Ishikawa (cell line): ENCODE data around the gene DOCK2.

Source experiments
- CEBPB ChIP-seq: IDR thresholded peaks from 2 replicates; pipeline ENCODE4 v1.6.1; 2012
- CREB1 ChIP-seq: IDR thresholded peaks from 2 replicates; pipeline ENCODE4 v1.6.1; 2012; ENCODE audit warnings: low read depth
- EP300 ChIP-seq: IDR thresholded peaks from 2 replicates; pipeline ENCODE4 v1.6.1; 2012; ENCODE audit warnings: borderline replicate concordance
- FOXM1 ChIP-seq: IDR thresholded peaks from 2 replicates; pipeline ENCODE4 v1.6.1; 2012; ENCODE audit warnings: low read depth, borderline replicate concordance
- NFIC ChIP-seq: IDR thresholded peaks from 2 replicates; pipeline ENCODE4 v1.6.1; 2012
- TAF1 ChIP-seq: IDR thresholded peaks from 2 replicates; pipeline ENCODE4 v1.6.1; 2012; ENCODE audit warnings: low read depth, mild to moderate bottlenecking
- TCF12 ChIP-seq: IDR thresholded peaks from 2 replicates; pipeline ENCODE4 v1.6.1; 2012; ENCODE audit warnings: low read depth
- TEAD4 ChIP-seq: IDR thresholded peaks from 2 replicates; pipeline ENCODE4 v1.6.1; 2012
- YY1 ChIP-seq: IDR thresholded peaks from 2 replicates; pipeline ENCODE4 v1.6.1; 2012; ENCODE audit warnings: low read depth
- TF ChIP-seq, protein P1 (sequence below): IDR thresholded peaks from 2 replicates; pipeline ENCODE4 v1.6.1; 2012
- TF ChIP-seq, protein P2 (sequence below): IDR thresholded peaks from 2 replicates; pipeline ENCODE4 v1.6.1; 2012; ENCODE audit warnings: low read depth, mild to moderate bottlenecking

DNA sequence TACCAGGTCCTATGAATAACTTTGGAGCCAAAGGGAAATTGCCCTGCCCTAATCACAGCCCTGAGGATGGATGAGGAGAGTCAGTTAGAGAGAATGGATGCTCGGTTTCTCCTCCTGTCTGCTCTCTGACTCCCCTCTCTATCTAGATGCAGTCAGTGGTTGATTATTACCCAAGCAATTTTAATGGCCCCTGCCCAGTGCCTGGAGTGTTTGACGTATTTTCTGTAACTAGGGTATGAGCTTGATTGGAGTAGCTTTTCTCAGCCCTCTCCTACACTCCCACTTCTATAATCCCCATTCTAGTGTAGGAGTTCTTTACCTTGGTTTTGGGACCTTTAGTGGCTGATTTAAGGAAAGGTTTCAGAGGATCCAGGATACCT, 60.4 kb downstream of the DOCK2 start:
- TF ChIP-seq YY1 (no peak), CEBPB (no peak), EP300 (no peak), TCF12 (no peak), NFIC (no peak), CREB1 (no peak), TEAD4 (no peak), TAF1 (no peak), FOXM1 (no peak)
- TF ChIP-seq, protein P1, sequence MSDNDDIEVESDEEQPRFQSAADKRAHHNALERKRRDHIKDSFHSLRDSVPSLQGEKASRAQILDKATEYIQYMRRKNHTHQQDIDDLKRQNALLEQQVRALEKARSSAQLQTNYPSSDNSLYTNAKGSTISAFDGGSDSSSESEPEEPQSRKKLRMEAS, result no peak
- TF ChIP-seq, protein P2, sequence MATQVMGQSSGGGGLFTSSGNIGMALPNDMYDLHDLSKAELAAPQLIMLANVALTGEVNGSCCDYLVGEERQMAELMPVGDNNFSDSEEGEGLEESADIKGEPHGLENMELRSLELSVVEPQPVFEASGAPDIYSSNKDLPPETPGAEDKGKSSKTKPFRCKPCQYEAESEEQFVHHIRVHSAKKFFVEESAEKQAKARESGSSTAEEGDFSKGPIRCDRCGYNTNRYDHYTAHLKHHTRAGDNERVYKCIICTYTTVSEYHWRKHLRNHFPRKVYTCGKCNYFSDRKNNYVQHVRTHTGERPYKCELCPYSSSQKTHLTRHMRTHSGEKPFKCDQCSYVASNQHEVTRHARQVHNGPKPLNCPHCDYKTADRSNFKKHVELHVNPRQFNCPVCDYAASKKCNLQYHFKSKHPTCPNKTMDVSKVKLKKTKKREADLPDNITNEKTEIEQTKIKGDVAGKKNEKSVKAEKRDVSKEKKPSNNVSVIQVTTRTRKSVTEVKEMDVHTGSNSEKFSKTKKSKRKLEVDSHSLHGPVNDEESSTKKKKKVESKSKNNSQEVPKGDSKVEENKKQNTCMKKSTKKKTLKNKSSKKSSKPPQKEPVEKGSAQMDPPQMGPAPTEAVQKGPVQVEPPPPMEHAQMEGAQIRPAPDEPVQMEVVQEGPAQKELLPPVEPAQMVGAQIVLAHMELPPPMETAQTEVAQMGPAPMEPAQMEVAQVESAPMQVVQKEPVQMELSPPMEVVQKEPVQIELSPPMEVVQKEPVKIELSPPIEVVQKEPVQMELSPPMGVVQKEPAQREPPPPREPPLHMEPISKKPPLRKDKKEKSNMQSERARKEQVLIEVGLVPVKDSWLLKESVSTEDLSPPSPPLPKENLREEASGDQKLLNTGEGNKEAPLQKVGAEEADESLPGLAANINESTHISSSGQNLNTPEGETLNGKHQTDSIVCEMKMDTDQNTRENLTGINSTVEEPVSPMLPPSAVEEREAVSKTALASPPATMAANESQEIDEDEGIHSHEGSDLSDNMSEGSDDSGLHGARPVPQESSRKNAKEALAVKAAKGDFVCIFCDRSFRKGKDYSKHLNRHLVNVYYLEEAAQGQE, result no peak
